ENCODE results near the gene EFHC2. TPM values are rescaled to one million over a fixed set of nuclear protein-coding genes. Genes with fewer than 3 reads are reported as not detected.

EFHC2 gene
- total and polyA plus RNA-seq, 2 of the 8 experiments (the other 6 are each of a cell fraction or from before 2014, with no cell fraction given), result 1.8 to 3.4 TPM

- Histone ChIP-seq H4K20me1 (replicated peaks in 1 of 2; ENCODE audit: control insufficient read depth in 1 of 2, insufficient read depth in 2 of 2, low read length in 2 of 2) (no peaks in the 10 kb centered on the region), H3K9ac (replicated peaks in 1 of 4; ENCODE audit: extremely low read depth in 1 of 4, low read depth in 3 of 4, low read length in 3 of 4) (no peak overlapping the region), H3K4ac (replicated peaks; ENCODE audit: insufficient read length, low read depth, low read length) (no peak overlapping the region), H4K91ac (replicated peaks; ENCODE audit: insufficient read length, low read length) (no peak overlapping the region), H3K23me2 (ENCODE audit: low read depth, low read length) (no peaks in the 10 kb centered on the region), H3K27me3 (replicated peaks in 1 of 4; ENCODE audit: control insufficient read depth in 3 of 4, extremely low read depth in 1 of 4, insufficient read depth in 3 of 4, low read length in 3 of 4) (no peaks in the 10 kb centered on the region), H3K27ac (ENCODE audit: low read depth, low read length) (no peak overlapping the region), H2BK5ac (ENCODE audit: low read depth, low read length) (no peak overlapping the region), H3K79me2 (ENCODE audit: control insufficient read depth in 1 of 2, insufficient read depth in 2 of 2, low read length in 2 of 2) (no peaks in the 10 kb centered on the region), H2BK120ac (replicated peaks; ENCODE audit: low read depth, low read length) (no peak overlapping the region), H2BK12ac (ENCODE audit: low read depth, low read length) (no peak overlapping the region), H3K56ac (replicated peaks; ENCODE audit: insufficient read length, low read depth, low read length) (no peak overlapping the region), H3K9me3 (ENCODE audit: insufficient read depth in 2 of 2, low read depth in 1 of 2, low read length in 1 of 2) (no peaks in the 10 kb centered on the region), H3K4me1 (replicated peaks in 1 of 4; ENCODE audit: control insufficient read depth in 3 of 4, insufficient read depth in 4 of 4, low read length in 3 of 4) (no peaks in the 10 kb centered on the region), H3K4me3 (ENCODE audit: extremely low read depth in 1 of 4, insufficient read depth in 2 of 4, low read depth in 3 of 4, low read length in 4 of 4) (no peak overlapping the region), H3K36me3 (ENCODE audit: control insufficient read depth in 2 of 4, insufficient read depth in 4 of 4, low read length in 3 of 4) (no peaks in the 10 kb centered on the region), H4K8ac (ENCODE audit: extremely low read depth, insufficient read depth, low read length) (no peak overlapping the region), H3K4me2 (ENCODE audit: insufficient read depth in 1 of 2, low read depth in 2 of 2, low read length in 2 of 2) (no peak overlapping the region), H2BK15ac (ENCODE audit: low read length) (no peak overlapping the region), H3K79me1 (ENCODE audit: low read depth, low read length) (no peaks in the 10 kb centered on the region), H3K18ac (ENCODE audit: extremely low read depth, low read length) (no peak overlapping the region), H2AK5ac (ENCODE audit: low read depth, low read length) (no peak overlapping the region), H3K23ac (ENCODE audit: insufficient read length) (no peak overlapping the region), H4K5ac (ENCODE audit: insufficient read length, low read depth, low read length) (no peak overlapping the region), H2AFZ (ENCODE audit: low read length) (no peak overlapping the region), H2BK20ac (ENCODE audit: low read length) (no peak overlapping the region), H3K14ac (ENCODE audit: insufficient read length) (no peak overlapping the region)
- FAIRE-seq, result no peak
- TF ChIP-seq CTBP2 (IDR thresholded peaks at IDR 0.05; ENCODE audit: borderline replicate concordance, insufficient read depth, insufficient read length, low read length) (no peak), SIRT6 (IDR thresholded peaks at IDR 0.05; ENCODE audit: low read length) (no peak), EP300 (IDR thresholded peaks at IDR 0.05; ENCODE audit: borderline replicate concordance in 1 of 2, low read depth in 2 of 2, low read length in 2 of 2) (no peak), CBX8 (IDR thresholded peaks at IDR 0.05; ENCODE audit: borderline replicate concordance, low read depth, low read length) (no peak), JUND (IDR thresholded peaks at IDR 0.05; ENCODE audit: low read length) (no peak)
- WGBS, 2 experiments (ENCODE audit: extremely low coverage in 1 of 2, insufficient coverage in 1 of 2, insufficient read length in 1 of 2, insufficient replicate concordance in 2 of 2, low coverage in 1 of 2, low lambda C conversion rate in 2 of 2, missing lambda C conversion rate in 1 of 2), result 88% methylated on average over 2 of the region's 2 CpGs; no CpG with 5 or more reads in 1 of the 2 experiments
- ChIA-PET CTCF (ENCODE audit: partially characterized antibody) (no interaction called here), POLR2A (ENCODE audit: partially characterized antibody) (interaction anchor here (0.6 kb wide), 1 partner anchor 350 kb away, joined by 4 read pairs; no protein-coding TSS in a partner anchor)
- DNase-seq (ENCODE audit: low read depth in 1 of 2, low spot score in 2 of 2), result no peak
Measured at GRCh38 chrX:44175455-44175854, 168.0 kb downstream of the EFHC2 start.
